H1 (cell line): Measurements from ENCODE around the gene TLR1. TPM values are rescaled to one million over a fixed set of nuclear protein-coding genes. Genes with fewer than 3 reads are reported as not detected.

Experiments
- BCL11A ChIP-seq, 2 experiments: IDR thresholded peaks; one replicate each; pipeline ENCODE4 v1.6.1; 2011; ENCODE audit warnings: low read depth in 2 of 2, low read length in 2 of 2, mild to moderate bottlenecking in 2 of 2
- RFX5 ChIP-seq: IDR thresholded peaks from 2 replicates; pipeline ENCODE4 v1.6.1; 2011; ENCODE audit warnings: low read depth, low read length, improper control_type of control experiment, borderline replicate concordance
- SAP30 ChIP-seq: fragments of 300-600 bp; sonication (generic); IDR thresholded peaks from 2 replicates; pipeline ENCODE4 v1.7.1; 2012; ENCODE audit warnings: low read length, moderate library complexity, mild to moderate bottlenecking, inconsistent platforms; ENCODE audit not compliant: insufficient read depth, insufficient replicate concordance
- TCF12 ChIP-seq: IDR thresholded peaks from 2 replicates; pipeline ENCODE4 v1.6.1; 2011; ENCODE audit warnings: low read depth, mild to moderate bottlenecking, low read length
- polyA plus RNA-seq, 7 experiments: library from polyadenylated mRNA; depleted of rRNA in 3 of 7; stranded (reverse) in 5 of 7; unstranded in 2 of 7; fragments of >200 nt in 5 of 7; fragments of 200-250 nt in 2 of 7; gene quantifications; 1 replicate in 5 of 7; 2 replicates in 1 of 7; 4 replicates in 1 of 7; pipeline versions ENCODE4 v1.2.1 to v1.2.3, GENCODE V29; 2011 to 2013; ENCODE audit warnings: missing spikeins in 2 of 7, mixed read lengths in 2 of 7
- total RNA-seq: library from RNA; stranded (reverse); fragmentation: NEBNext Ultra II Directional; extraction: Animal tissue kit (Norgen Biotek cat#: 25700); gene quantifications from 2 replicates; pipeline ENCODE4 v1.2.1, GENCODE V29; 2021
- TF ChIP-seq, protein P1 (sequence below): IDR thresholded peaks from 2 replicates; pipeline ENCODE4 v1.6.1; 2012; ENCODE audit warnings: inconsistent platforms

Gene TLR1
- total and polyA plus RNA-seq, 2 of the 8 experiments (the other 6 are each of a cell fraction or from before 2014, with no cell fraction given) = not detected

DNA sequence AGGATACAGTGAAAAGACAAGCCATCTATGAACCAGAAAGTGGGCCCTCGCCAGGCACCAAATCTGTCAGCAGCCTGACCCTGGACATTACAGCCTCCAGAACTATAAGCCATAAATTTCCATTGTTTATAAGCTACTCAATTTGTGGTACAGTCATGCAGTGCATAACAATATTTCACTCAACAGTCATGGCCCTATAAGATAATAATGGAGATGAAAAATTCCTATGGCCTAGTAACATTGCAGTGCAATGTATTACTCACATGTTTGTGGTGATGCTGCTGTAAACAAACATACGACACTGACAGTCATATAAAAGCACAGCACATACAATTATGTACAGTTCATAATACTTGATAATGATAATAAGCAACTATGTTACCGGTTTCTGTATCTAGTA, 17.1 kb upstream of the TLR1 start (continued):
- TF ChIP-seq TCF12 = no peak
- no peak for TF ChIP-seq SAP30
- no peak for TF ChIP-seq BCL11A (IDR thresholded peaks at IDR 0.05; ENCODE audit: low read depth in 2 of 2, low read length in 2 of 2)
- TF ChIP-seq RFX5 = no peak
- TF ChIP-seq, protein P1, sequence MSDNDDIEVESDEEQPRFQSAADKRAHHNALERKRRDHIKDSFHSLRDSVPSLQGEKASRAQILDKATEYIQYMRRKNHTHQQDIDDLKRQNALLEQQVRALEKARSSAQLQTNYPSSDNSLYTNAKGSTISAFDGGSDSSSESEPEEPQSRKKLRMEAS = no peak
